22Rv1 (cell line): ENCODE measurements around the gene POLE3.

Experiments used
- ZFX ChIP-seq: fragments of 450-650 bp; IDR thresholded peaks from 2 replicates; pipeline ENCODE4 v1.6.1; 2017; ENCODE audit warnings: antibody characterized with exemption, borderline replicate concordance
- TF ChIP-seq, protein P1 (sequence below): fragments of 450-650 bp; IDR thresholded peaks from 2 replicates; pipeline ENCODE4 v1.5.1; 2017; ENCODE audit warnings: mild to moderate bottlenecking

DNA sequence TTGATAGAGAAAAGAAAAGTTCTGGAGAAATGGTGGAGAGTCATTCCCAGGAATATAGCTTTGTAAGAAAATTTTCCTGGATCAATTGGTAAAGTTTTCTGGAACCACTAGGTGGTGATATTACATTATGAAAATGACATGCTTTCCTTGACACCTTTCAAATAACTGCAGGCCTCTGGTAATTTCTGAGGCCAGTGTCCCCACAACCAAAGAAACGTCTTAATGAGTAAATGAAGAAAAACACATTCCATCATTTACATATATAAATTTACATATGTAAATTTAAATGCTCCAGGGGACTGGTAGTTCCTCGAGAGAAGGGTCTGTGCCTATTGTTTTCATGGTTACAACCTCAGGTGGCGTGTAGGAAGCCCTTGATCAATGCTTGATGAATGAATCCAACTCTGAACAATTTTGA lies 35.9 kb upstream of the POLE3 start:
- TF ChIP-seq, protein P1, sequence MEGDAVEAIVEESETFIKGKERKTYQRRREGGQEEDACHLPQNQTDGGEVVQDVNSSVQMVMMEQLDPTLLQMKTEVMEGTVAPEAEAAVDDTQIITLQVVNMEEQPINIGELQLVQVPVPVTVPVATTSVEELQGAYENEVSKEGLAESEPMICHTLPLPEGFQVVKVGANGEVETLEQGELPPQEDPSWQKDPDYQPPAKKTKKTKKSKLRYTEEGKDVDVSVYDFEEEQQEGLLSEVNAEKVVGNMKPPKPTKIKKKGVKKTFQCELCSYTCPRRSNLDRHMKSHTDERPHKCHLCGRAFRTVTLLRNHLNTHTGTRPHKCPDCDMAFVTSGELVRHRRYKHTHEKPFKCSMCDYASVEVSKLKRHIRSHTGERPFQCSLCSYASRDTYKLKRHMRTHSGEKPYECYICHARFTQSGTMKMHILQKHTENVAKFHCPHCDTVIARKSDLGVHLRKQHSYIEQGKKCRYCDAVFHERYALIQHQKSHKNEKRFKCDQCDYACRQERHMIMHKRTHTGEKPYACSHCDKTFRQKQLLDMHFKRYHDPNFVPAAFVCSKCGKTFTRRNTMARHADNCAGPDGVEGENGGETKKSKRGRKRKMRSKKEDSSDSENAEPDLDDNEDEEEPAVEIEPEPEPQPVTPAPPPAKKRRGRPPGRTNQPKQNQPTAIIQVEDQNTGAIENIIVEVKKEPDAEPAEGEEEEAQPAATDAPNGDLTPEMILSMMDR: peak; percentile 72
- TF ChIP-seq ZFX: no peak
